Calu3 (cell line): ENCODE data around the gene DDX25. TPM values are rescaled to one million over a fixed set of nuclear protein-coding genes. Genes with fewer than 3 reads are reported as not detected.
A peak's percentile ranks its signal among the peaks of the same experiment; 100 is the strongest.

Experiments
- BruUV-seq: library from RNA; stranded (reverse); fragments of 400-500 nt; replicated peaks from 2 replicates; lab custom pipeline; 2021; lab: Mats Ljungman, UMichigan
- CTCF ChIA-PET: fragments of 300-600 bp; sonication (Branson Sonifier 250); formaldehyde crosslinking; loops from one replicate; lab custom pipeline; 2022; ENCODE audit warnings: antibody characterized with exemption; lab: Charles Lee
- DNase-seq: peaks from one replicate; pipeline ENCODE4 v3.0.0; 2022
- H3K27ac Mint-ChIP-seq: one replicate; pipeline ENCODE4 v1.8.0; 2022; ENCODE audit warnings: mixed read lengths; ENCODE audit not compliant: unreplicated experiment
- H3K27me3 Mint-ChIP-seq: one replicate; pipeline ENCODE4 v1.8.0; 2022; ENCODE audit warnings: mixed read lengths; ENCODE audit not compliant: unreplicated experiment
- H3K36me3 Mint-ChIP-seq: one replicate; pipeline ENCODE4 v1.8.0; 2022; ENCODE audit warnings: mild to moderate bottlenecking, moderate library complexity, mixed read lengths; ENCODE audit not compliant: insufficient read depth, unreplicated experiment
- H3K4me1 Mint-ChIP-seq: one replicate; pipeline ENCODE4 v1.8.0; 2022; ENCODE audit warnings: mild to moderate bottlenecking, low read depth, mixed read lengths; ENCODE audit not compliant: unreplicated experiment
- H3K4me3 Mint-ChIP-seq: one replicate; pipeline ENCODE4 v1.8.0; 2022; ENCODE audit warnings: mild to moderate bottlenecking, low read depth, moderate library complexity, mixed read lengths; ENCODE audit not compliant: unreplicated experiment
- H3K9me3 Mint-ChIP-seq: one replicate; pipeline ENCODE4 v1.8.0; 2022; ENCODE audit warnings: low read depth, mixed read lengths; ENCODE audit not compliant: unreplicated experiment
- CTCF ChIP-seq: fragments of 200-600 bp; IDR thresholded peaks from one replicate; pipeline ENCODE4 v1.8.0; 2022; ENCODE audit warnings: antibody characterized with exemption; ENCODE audit not compliant: unreplicated experiment
- intact Hi-C: fragments of 100-400 bp; cut with micrococcal nuclease; formaldehyde crosslinking; loops from one replicate; pipeline ENCODE4 v1.10.0; 2022; ENCODE audit not compliant: unreplicated experiment
- total RNA-seq: library from RNA; stranded (reverse); gene quantifications from 2 replicates; pipeline ENCODE4 v1.2.3, GENCODE V29; 2022

Gene DDX25
- total RNA-seq, 1 experiment from 2014 or later, result not detected

- Mint-ChIP-seq H3K27me3 (peaks cover 48% of the 10 kb centered on the region), H3K27ac (no peak overlapping the region), H3K9me3 (no peaks in the 10 kb centered on the region), H3K4me1 (peaks cover 12% of the 10 kb centered on the region), H3K4me3 (no peak overlapping the region), H3K36me3 (peaks cover under 1% of the 10 kb centered on the region)
- no peak for TF ChIP-seq CTCF
- no peak for DNase-seq
- intact Hi-C loops, result no loop called here
- CTCF ChIA-PET, result interaction anchor here (1.1 kb wide), 1 partner anchor 202 kb away, joined by 4 read pairs; no protein-coding TSS in a partner anchor
- no TSS peak for BruUV-seq
Observed at GRCh38 chr11:125881291-125881690, 23.0 kb upstream of the DDX25 start.

- no TSS peak for BruUV-seq
Observed at GRCh38 chr11:125883375-125883774, 20.9 kb upstream of the DDX25 start.

GRCh38 chr11:125886997-125887372 is 17.3 kb upstream of the DDX25 start:
- Mint-ChIP-seq H3K4me3 (peak overlapping the region; percentile 74), H3K36me3 (peaks cover 18% of the 10 kb centered on the region)
- TF ChIP-seq CTCF, result no peak

More at GRCh38 chr11:125883375-125883774, 20.9 kb upstream of the DDX25 start:
- Mint-ChIP-seq H3K4me3 (no peak overlapping the region), H3K9me3 (no peaks in the 10 kb centered on the region), H3K36me3 (peaks cover 18% of the 10 kb centered on the region), H3K27ac (no peak overlapping the region), H3K4me1 (peaks cover 12% of the 10 kb centered on the region), H3K27me3 (peaks cover 42% of the 10 kb centered on the region)
- intact Hi-C loops, result no loop called here
- TF ChIP-seq CTCF, result no peak
- CTCF ChIA-PET, result no interaction called here
- no peak for DNase-seq

DNA sequence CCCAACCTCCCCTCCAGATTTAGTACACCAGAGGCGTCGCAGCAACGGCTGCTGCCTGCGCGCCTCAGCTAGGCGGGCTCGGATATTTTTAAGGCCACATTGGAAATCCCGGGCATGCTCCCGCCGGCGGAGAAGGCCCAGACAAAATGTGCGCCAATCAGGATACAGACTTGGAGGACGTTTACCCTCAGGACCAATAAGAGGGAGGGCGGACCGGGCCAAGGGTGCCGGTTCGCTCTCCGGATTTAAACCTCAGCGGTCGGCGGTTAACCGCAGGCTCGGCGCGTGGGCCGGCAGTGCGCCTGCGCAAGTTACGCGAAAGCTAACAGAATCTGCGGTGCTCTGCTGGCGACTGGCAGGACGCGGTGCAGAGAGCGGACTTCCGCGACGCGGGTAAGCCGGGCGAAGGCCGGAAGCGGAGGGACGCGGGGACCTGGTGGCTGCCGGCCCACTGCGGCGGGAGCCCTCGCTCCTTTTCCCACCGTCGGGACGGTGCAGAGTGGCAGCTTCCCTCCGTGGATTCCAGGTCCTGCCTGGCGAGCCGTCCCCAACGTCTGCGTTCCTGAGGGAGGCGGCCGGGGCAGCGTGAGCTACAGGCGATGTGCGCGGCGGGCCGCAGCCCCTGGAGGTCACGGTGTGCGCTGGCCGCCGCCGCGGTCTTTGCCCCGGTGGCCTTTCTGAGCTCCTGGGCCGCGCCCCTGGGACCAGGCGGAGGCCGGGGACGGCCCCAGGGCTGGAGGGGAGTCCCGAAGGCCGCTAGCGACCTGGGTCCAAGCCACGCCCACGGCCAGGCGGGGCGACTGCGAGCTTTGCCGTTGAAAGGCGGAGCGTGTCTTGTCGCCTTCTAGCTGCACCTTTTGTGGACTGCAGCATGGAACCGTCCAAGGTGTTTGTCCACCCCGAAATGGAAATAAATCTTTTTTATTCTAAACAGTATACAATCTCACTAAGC is 16.7 kb upstream of the DDX25 start, which contains the start of gene HYLS1:
TSS of gene HYLS1 (plus strand) at position 296 of the 952 bp plus-strand sequence. CDS start 11,701 bp downstream, outside the sequence.
- TF ChIP-seq CTCF, result no peak
- peak within 1 kb of the TSS; percentile 74 for H3K4me3 Mint-ChIP-seq
- peak; percentile 81 for DNase-seq
- intact Hi-C loops, result no loop called here
- peaks cover 2% of the 10 kb centered on the region for H3K27me3 Mint-ChIP-seq
- CTCF ChIA-PET, result interaction anchor here (1.0 kb wide), 1 partner anchor 9 kb away, joined by 4 read pairs; no protein-coding TSS in a partner anchor
- H3K27ac Mint-ChIP-seq, result no peak within 1 kb of the TSS
- peaks cover 18% of the 10 kb centered on the region for H3K36me3 Mint-ChIP-seq
- H3K4me1 Mint-ChIP-seq, result peaks cover 26% of the 10 kb centered on the region
- BruUV-seq, result no TSS peak
- no peaks in the 10 kb centered on the region for H3K9me3 Mint-ChIP-seq

More at GRCh38 chr11:125886997-125887372, 17.3 kb upstream of the DDX25 start:
- no peak for DNase-seq
- H3K9me3 Mint-ChIP-seq, result no peaks in the 10 kb centered on the region
- CTCF ChIA-PET, result interaction anchor here (0.6 to 1.0 kb wide), 2 partner anchors 10 to 360 kb away, joined by 3 to 4 read pairs; no protein-coding TSS in a partner anchor
- no peak overlapping the region for H3K27ac Mint-ChIP-seq
- H3K4me1 Mint-ChIP-seq, result peaks cover 19% of the 10 kb centered on the region
- BruUV-seq, result no TSS peak
- intact Hi-C loops, result no loop called here
- H3K27me3 Mint-ChIP-seq, result peaks cover 8% of the 10 kb centered on the region
